ELF-1 (cell line): ENCODE data around the gene RAB11B.
"Not testable (repeated sequence)": the region's sequence is repeated elsewhere in the genome, so short reads cannot be mapped to it uniquely, and the experiment has no call there.

Experiments used
- DNase-seq: peaks from one replicate; pipeline ENCODE4 v3.0.0-alpha.2; 2016; ENCODE audit warnings: low read depth, low spot score

RAB11B gene

DNA sequence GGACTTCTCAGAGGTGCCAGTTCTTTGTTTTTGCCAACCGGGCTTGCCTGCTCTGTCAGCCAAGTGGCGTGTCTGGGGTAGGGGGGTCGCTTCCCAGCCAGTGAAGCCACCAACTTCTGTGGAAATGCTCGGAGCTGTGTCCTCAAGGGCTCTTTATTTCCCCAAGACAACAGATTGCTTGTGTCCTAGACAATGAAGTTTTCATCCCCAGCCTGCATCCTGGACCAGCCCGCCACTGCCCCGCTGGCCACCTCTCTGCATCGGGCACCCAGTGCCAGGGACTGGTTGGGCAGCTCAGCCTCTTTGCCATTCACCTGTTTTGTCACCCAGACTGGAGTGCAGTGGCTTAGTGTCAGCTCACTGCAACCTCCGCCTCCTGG, 3.7 kb downstream of the RAB11B start:
- no peak for DNase-seq

DNA sequence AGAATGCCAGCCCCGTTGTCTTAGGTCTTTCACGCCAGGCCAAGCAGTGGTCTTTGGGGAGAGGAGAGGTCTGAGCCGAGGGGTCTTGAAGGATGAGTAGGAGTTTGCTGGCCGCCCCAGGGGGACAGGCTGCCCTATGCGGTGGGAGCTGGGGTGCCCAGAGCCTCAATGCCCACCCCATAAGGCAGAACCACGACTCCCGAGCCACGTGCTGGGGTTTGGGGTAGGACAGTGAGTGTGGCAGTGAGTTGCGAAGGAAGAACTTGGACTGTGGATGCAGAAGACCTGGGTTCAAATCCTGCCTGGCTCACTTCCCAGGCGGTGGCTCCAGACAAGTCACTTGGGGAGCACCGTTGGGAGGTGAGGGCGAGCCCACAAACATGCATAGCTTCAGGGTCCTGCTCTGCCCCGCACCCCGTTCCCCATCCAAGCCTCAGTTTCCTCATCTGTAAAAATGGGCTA, 5.5 kb downstream of the RAB11B start:
- no peak for DNase-seq

DNA sequence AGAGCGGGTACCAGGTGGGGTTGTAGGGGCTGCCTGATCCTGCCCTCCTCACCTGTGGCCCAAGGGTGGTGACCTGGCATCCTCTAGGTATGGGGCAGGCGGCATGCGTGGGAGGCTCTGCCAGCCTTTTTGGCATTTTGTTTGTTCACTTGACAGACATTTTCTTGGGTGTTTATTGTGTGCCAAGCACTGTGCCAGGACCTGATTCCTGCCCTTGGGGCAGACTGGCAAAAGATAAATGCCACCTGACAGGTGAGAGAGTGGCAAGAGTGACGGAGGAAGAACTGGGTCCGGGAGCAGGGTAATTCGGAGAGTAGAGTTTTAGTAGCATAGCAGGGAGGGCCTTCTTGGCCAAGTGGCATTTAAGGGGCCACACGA, 6.0 kb downstream of the RAB11B start:
- DNase-seq = no peak

DNA sequence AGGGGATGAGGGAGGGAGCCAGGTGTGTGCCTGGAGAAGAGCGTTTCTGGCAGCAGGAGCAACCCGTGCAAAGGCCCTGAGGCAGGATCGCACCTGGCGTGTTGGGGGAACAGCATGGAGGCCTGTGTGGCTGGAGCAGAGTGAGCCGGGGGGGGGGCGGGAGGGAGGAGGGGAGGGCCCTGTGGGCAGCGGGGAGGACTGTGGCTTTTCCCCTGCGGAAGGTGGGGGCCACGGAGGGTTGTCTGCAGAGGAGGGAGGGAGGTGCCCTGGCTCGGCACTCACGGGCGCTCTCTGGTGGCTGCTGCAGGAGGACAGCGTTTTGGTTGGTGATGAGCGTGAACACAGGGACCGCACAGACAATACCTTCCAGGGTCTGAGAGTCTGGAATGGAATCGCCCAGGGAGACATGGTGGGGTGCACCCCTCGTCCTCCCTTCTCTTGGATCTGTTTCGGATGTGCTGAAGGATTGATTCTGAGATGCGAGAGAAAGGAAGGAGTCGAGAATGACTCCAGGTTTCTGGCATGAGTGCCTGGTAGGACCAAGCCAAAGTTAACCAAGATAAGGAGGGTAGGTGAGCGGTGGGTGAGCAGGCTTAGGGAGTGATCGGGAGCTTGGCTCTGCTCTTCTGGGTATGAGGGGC, 6.5 kb downstream of the RAB11B start:
- peak; percentile 88 for DNase-seq

DNA sequence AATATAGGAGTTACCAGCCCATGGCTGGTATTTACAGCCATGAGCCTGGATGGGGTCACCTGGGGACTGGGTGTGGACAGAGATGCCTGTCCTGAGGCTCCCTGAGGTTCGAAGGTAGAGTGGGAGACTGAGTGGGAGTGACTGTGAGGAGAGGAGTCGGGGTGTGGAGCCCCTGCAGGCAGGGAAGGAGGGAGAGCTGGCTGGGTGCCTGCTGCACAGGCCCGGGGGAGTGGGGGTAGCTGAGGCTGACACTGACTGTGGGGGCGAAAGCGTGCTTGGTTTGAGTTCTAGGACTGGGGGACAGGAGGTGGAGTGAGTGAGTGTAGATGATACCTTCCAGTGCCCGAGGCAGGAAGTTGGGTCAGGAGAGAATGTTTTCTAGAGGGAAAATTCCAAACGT, 7.1 kb downstream of the RAB11B start:
- no peak for DNase-seq

DNA sequence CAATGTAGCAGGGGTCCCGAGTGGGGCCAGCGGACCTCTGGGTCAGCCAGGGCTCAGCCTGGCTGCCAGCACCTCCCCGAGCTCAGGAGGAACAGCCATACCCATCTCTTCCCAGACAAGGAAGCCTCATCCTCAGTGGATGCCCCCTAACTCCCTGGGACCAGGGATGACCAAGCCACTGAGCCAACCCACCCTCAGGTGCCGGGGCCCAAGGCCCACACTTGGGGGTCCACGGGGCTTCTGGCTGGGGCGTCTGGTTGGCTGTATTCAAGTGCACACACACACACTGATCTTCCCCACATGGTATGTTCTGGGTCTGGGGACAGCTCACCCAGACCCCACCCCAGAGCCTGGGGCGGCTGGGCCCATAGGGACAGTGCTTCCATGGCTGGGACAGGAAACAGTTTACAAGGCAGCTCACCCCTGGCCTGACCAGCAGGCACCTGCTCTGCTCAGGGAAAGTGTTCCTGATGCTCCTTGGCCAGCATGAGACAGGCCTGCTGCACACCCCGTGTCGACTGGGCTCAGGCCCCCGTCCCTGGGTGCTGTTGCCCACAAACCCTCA, 7.7 kb downstream of the RAB11B start:
- DNase-seq = no peak

DNA sequence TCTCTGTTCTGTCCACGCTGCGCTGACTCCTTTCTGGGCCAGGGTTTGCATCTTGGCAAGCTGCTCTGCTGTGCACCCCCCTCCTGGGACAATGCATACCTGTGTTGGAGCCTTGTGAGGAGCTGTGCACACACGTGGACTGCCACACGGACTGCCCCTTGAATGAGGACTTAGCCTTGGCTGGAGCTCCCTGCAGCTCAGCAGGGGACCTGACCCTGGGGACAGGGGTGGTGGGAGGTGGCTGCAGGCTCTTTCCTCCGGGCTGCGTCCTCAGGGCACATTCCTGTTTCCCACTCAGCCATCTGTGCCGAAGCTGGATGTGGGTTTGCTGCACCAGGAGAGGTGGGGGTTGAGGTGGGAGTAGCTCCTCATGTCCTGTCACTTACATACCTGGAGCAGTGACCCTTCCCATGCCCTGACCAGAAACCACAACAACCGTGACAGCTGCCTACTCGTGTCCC, 8.2 kb downstream of the RAB11B start:
- no peak for DNase-seq

DNA sequence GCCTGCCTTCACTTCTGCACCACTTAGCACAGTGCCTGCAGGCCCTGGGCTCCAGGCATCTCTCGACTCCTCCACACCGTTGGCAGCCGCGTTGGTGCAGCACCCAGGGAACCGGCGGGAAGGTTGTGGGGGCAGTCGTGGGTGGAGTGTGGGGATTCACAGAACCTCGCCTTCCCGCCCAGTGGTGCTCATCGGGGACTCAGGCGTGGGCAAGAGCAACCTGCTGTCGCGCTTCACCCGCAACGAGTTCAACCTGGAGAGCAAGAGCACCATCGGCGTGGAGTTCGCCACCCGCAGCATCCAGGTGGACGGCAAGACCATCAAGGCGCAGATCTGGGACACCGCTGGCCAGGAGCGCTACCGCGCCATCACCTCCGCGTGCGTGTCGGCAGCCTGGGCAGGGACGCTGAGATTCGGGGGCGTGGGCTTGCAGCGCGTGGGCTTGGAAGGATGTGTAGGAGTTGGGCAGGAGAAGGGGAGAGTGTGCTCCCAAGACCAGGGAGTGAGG, 9.6 kb downstream of the RAB11B start:
- no peak for DNase-seq

DNA sequence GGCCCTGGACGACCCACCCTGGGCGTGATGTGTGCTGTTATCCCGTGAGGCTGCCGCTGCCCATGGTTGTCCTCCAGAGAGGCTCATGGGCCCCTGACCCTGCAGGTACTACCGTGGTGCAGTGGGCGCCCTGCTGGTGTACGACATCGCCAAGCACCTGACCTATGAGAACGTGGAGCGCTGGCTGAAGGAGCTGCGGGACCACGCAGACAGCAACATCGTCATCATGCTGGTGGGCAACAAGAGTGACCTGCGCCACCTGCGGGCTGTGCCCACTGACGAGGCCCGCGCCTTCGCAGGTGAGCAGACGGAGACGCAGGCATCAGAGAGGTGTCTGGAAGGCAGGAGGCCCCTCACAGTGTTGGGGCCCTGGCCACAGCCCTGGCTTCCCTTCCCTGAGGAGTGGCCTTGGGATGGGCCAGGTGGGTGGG, 11.8 kb downstream of the RAB11B start:
- no peak for DNase-seq

DNA sequence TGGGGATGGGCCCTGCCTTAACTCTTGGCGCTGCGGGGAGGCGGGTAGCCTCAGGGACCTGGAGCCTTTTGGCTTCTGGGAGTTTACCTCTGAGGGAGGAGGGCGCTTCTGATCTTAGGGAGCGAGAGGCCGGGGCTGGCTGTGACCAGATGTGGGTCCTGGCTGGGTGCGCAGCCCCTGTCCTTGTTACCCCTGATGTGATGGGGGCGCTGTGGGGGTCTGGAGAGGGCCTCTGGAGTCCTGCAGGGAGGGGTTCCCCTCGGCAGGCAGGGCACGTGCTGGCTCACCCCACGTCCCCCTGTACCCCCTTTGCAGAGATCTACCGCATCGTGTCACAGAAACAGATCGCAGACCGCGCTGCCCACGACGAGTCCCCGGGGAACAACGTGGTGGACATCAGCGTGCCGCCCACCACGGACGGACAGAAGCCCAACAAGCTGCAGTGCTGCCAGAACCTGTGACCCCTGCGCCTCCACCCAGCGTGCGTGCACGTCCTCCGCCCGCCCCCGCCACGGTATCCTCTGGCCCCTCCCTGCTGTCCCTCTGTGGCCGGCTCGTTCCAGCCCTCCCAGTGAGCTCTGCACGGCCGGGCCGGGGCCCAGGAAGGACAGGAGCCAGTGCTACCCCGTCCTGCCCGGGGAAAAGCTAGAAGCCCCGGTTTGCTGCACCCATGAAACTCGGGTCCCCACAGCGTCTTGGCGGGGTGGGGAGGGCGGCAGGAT, 13.1 kb downstream of the RAB11B start:
- DNase-seq = no peak

DNA sequence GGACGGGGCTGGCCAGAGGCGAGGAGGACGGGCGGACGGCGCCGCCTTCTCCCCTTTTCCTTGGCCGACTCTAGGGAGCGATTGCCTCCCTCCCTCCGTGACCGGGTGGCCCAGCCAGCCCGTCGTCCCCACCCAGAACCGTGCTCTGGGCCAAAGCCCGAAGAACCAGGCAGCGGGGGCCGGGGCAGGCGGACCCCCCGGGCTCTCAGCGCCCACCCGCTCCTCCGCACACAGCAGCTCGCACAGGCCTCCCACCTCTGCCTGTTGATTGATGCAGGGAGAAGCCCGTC, 13.6 kb downstream of the RAB11B start:
- no peak for DNase-seq

DNA sequence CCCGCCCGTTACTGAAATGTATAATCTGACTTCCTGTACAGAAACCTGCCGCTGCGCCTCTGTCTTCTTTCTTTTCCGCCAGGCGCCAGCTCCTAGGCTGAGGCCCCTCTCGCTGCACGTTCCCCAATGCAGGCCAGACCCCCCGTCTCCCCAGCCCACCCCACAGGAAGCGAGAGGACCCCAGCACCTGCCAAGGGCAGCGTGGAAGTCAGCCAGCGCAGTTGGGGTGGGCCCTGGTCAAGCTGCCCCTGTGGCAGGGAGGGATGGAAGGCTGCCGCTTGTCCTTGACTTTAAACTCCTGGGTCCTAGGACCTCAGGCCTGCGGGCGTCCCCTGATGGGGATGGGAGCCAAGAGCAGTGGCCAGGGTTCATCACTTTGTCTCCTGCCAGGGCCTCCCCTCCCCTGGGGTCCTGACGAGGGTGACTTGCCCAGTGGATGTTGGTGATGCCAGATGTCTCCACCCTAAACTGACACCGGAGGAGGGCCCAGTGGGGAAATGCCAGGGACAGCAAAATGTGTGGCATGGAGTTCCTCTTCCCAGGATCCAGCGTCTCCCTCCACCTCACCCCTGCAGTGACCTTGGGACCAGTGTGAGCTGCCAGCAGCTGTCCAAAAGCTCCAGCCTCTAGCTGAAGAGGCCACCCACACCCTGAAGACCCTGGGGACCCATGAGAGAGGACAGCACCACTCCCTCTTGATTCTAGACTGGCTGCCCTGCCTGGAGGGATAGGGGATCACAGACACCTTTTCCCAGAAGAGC, 14.4 kb downstream of the RAB11B start:
- no peak for DNase-seq

DNA sequence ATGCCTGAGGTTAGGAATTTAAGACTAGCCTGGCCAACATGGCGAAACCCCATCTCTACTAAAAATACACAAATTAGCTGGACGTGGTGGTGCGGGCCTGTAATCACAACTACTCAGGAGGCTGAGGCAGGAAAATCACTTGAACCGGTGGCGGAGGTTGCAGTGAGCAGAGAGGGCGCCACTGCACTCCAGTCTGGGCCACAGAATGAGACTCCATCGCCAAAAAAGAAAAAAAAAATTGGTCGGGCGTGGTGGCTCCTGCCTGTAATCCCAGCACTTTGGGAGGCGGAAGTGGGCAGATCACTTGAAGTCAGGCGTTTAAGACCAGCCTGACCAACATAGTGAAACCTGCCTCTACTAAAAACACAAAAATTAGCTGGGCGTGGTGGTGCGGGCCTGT, 20.6 kb downstream of the RAB11B start:
- peak; percentile 62 for DNase-seq

DNA sequence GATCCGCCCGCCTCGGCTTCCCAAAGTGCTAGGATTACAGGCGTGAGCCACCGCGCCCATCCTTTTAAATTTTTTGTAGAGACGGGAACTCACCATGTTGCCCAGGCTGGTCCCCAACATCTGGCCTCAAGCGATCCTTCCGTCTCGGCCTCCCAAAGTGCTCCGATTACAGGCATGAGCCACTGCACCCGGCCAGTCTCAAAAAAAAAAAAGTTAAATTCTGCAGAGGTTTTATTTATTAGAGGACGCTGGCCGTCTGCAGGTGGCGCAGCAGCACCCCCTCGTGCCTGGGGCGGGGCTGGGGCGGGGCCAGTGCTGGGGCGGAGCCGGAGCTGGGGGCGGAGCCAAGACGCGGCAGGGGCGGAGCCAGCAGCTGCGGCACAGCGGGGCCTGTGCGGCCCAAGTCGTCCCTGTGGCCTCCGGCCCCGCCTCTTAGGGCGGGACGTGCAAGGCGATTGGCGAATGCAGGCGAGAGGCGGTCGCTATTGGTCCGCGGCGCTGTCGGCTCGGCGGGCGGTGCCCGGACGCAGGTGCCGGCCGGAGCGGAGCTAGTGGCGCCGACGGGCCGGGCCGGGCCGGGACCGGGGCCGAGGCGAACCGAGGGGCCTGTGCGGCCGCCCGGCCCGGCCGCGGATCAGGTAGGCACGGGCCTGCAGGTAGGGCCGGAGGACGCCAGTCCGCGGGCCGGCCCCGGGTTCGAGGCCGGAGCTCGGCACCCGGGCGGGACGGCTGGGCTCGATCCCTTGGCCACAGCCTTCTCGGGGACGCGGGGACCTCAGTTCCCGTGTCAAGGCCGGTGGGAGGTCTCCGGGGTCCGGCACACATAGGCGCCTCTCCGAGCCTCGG, 22.8 kb downstream of the RAB11B start, which contains the start of gene MARCHF2:
MARCHF2 (plus strand) TSS at position 523 of the 846 bp plus-strand sequence. CDS start 8,536 bp downstream, outside the sequence.
- peak; percentile 95 for DNase-seq

DNA sequence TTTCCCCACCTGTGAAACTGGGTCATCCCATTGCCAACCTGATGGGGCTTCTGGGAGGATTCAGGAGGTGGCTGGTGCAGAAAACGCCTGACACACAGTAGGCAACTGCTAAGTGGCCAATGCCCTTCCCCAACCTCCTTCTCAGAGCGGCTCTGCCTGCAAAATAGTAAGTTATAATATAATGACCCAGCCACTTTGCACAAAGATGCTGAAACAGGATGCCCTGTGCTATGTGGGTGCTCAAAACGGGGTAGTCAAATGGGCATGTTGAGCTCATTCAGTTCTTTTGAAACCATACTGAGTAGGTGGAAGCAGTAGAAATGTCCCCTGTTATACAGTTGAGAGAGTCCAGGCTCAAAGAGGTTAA, 23.5 kb downstream of the RAB11B start:
- DNase-seq = no peak

DNA sequence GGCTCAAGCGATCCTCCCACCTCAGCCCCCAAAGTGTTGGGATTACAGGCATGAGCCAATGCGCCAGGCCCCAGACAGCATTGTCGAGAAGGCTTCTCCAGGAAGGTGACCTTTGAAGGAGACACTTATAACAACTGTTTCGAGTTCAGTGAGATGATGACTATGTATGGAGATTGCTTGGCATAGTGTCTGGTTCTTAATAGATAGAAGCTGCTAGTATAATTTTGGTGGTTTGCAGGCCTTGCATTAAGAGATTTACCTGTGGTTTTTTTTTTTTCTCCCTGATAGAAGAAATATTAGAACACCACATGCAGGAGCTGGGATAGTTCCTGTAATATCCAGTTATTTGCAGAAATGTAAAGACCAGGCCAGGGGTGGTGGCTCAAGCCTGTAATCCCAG, 26.6 kb downstream of the RAB11B start:
- no peak for DNase-seq

DNA sequence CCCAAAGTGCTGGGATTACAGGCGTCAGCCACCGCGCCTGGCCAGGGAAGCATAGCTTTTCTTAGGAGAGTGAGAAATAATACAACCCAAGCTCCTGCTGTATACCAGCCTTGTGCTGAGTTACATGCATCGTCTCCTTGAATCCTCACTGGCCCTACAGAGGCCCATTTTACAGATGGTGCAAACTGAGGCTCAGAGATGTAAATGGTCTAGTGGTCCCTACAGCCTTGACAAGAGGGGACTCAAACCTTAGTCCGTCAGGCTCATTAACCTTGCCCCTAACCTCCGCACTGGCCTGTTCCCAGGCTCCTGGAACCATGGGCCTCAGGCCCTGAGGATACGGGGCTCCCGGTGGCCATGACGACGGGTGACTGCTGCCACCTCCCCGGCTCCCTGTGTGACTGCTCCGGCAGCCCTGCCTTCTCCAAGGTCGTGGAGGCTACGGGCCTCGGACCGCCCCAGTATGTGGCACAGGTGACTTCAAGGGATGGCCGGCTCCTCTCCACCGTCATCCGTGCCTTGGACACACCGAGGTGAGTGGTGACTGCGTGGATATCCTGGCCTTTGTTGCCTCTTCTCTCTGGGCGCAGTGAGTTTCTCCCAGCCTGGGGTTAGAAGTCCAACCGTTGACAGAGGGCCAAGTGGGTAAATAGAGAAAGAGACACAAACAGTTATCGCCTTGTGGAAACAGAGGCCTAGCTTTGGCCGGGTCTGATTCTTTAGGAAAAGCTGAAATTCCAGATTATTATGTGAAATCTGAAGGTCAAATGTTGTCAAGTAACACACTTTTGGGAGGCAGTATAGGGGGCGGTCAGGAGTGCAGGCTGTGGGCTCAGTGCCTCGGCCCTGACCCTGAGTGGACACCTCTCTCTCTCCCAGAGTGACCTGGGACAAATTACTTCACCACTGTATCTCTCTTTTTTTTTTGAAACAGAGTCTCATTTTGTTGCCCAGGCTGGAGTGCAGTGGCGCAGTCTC, 31.6 kb downstream of the RAB11B start:
- DNase-seq = no peak

DNA sequence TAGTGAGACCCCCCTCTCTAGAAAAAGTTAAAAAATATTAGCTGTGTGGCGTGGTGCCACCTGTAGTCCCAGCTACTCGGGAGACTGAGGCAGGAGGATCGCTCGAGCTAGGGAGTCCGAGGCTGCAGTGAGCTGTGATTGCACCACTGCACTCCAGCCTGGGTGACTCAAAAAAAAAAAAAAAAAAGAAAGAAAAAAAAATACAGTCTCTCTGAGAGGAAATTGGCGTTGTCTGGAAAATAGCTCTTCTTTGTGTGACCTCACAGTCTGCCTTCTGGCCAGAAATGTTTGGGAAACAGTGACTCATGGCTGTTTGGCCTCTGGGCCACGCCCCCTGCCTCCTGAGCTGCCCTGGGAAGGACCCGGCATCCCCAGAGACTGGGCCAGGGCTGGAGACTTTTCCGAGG, 33.7 kb downstream of the RAB11B start:
- DNase-seq = peak; percentile 92

DNA sequence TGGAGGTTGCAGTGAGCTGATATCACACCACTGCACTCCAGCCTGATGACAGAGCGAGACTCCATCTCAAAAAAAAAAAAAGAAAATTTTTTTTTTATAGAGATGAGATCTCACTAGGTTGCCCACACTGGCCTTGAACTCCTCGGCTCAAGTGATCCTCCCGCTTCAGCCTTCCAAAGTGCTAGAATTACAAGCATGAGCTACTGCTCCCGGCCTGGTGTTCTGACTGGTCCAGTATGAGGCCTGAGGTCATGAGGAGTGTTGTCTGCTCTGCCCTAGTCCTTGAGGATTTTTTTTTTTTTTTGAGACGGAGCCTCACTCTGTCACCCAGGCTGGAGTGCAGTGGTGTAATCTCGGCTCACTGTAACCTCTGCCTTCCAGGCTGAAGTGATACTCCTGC, 35.2 kb downstream of the RAB11B start:
- DNase-seq = not testable (repeated sequence)

DNA sequence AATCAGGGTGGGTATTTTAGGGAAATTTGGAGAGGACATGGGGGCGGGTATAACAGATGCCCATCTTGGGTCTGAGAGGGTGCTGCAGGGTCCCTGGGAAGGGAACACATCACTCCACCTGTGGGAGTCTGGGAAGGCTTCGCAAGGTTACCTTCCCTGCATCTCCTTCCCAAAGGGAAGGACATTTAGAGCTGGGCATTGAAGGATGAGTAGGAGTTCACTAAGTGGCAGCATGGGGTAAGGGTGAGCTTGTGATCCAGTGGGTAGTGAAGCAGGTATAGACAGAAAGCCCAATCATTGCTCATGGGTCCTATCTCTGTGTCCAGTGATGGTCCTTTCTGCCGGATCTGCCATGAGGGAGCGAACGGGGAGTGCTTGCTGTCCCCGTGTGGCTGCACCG, 36.1 kb downstream of the RAB11B start:
- DNase-seq = no peak
